Neural cell (in vitro differentiated cells): Measurements from ENCODE around the gene AMH. TPM values are rescaled to one million over a fixed set of nuclear protein-coding genes. Genes with fewer than 3 reads are reported as not detected.

ENCODE experiments used
- H2AFZ ChIP-seq: fragments of 200-600, 300-800 bp; sonication (generic), shearing (Covaris generic); 2 replicates; pipeline ENCODE4 v1.6.0; 2014; ENCODE audit warnings: low read depth, mild to moderate bottlenecking, antibody characterized with exemption, low read length, moderate library complexity
- H3F3A ChIP-seq: fragments of 200-600 bp; shearing (Covaris generic); 2 replicates; pipeline ENCODE4 v1.6.1; 2016; ENCODE audit warnings: mild to moderate bottlenecking, moderate library complexity, mixed read lengths, antibody characterized with exemption, low read length; ENCODE audit not compliant: insufficient read depth, poor library complexity, severe bottlenecking
- H3K27ac ChIP-seq: fragments of 200-600, 300-800 bp; sonication (generic), shearing (Covaris generic); 2 replicates; pipeline ENCODE4 v1.5.1; 2014; ENCODE audit warnings: mild to moderate bottlenecking, low read length, moderate library complexity
- H3K27me3 ChIP-seq: fragments of 300-800, 200-600 bp; sonication (generic), shearing (Covaris generic); 2 replicates; pipeline ENCODE4 v1.6.0; 2014; ENCODE audit warnings: mild to moderate bottlenecking, low read depth, low read length, moderate library complexity; ENCODE audit not compliant: insufficient read depth
- H3K36me3 ChIP-seq: fragments of 300-800, 200-600 bp; sonication (generic), shearing (Covaris generic); 2 replicates; pipeline ENCODE4 v1.5.1; 2014; ENCODE audit warnings: mild to moderate bottlenecking, antibody characterized with exemption, low read length, moderate library complexity; ENCODE audit not compliant: insufficient read depth
- H3K4me2 ChIP-seq: fragments of 300-800, 200-600 bp; sonication (generic), shearing (Covaris generic); 2 replicates; pipeline ENCODE4 v1.6.0; 2014; ENCODE audit warnings: mild to moderate bottlenecking, low read length
- H3K4me3 ChIP-seq: fragments of 300-800, 200-600 bp; sonication (generic), shearing (Covaris generic); 2 replicates; pipeline ENCODE4 v1.5.1; 2014; ENCODE audit warnings: mild to moderate bottlenecking, low read length, moderate library complexity
- H3K79me2 ChIP-seq: fragments of 200-600 bp; shearing (Covaris generic); replicated peaks from 2 replicates; pipeline ENCODE4 v1.6.0; 2014; ENCODE audit warnings: mild to moderate bottlenecking, low read length, moderate library complexity; ENCODE audit not compliant: insufficient read depth
- H3K9ac ChIP-seq: fragments of 300-800, 200-600 bp; sonication (generic), shearing (Covaris generic); 2 replicates; pipeline ENCODE4 v1.6.1; 2016; ENCODE audit warnings: mild to moderate bottlenecking, low read length, mixed read lengths
- H3K9me2 ChIP-seq: fragments of 200-600 bp; shearing (Covaris generic); 2 replicates; pipeline ENCODE4 v1.6.1; 2016; ENCODE audit warnings: mild to moderate bottlenecking, low read length, mixed read lengths; ENCODE audit not compliant: insufficient read depth
- H3K9me3 ChIP-seq: fragments of 200-600, 300-800 bp; sonication (generic), shearing (Covaris generic); 2 replicates; pipeline ENCODE4 v1.6.1; 2016; ENCODE audit warnings: mild to moderate bottlenecking, mixed run types, low read length, moderate library complexity, mixed read lengths
- H4K20me1 ChIP-seq: fragments of 200-600 bp; shearing (Covaris generic); 2 replicates; pipeline ENCODE4 v1.6.1; 2016; ENCODE audit warnings: mild to moderate bottlenecking, mixed run types; ENCODE audit not compliant: insufficient read depth
- CTCF ChIP-seq: fragments of 450-650 bp; IDR thresholded peaks from 2 replicates; pipeline ENCODE4 v1.5.1; 2014; ENCODE audit warnings: antibody characterized with exemption, mild to moderate bottlenecking, moderate library complexity; ENCODE audit not compliant: poor library complexity, severe bottlenecking
- EP300 ChIP-seq: fragments of 450-650 bp; conservative IDR thresholded peaks from 2 replicates; pipeline ENCODE4 v1.6.1; 2014; ENCODE audit warnings: antibody characterized with exemption, mild to moderate bottlenecking, moderate library complexity; ENCODE audit not compliant: poor library complexity, severe bottlenecking
- EZH2 ChIP-seq: fragments of 200-600, 300-800 bp; shearing (Covaris generic), sonication (generic); IDR thresholded peaks from 2 replicates; pipeline ENCODE4 v1.6.1; 2014; ENCODE audit warnings: antibody characterized with exemption, low read length, borderline replicate concordance, mild to moderate bottlenecking; ENCODE audit not compliant: insufficient read depth, poor library complexity, severe bottlenecking
- MXI1 ChIP-seq: fragments of 450-650 bp; conservative IDR thresholded peaks from 2 replicates; pipeline ENCODE4 v1.6.1; 2014; ENCODE audit warnings: antibody characterized with exemption, mild to moderate bottlenecking; ENCODE audit not compliant: poor library complexity, severe bottlenecking
- POLR2AphosphoS5 ChIP-seq: IDR thresholded peaks from 2 replicates; pipeline ENCODE4 v1.6.1; 2012
- RAD21 ChIP-seq: fragments of 450-650 bp; conservative IDR thresholded peaks from 2 replicates; pipeline ENCODE4 v1.6.1; 2014; ENCODE audit warnings: antibody characterized with exemption, mild to moderate bottlenecking, moderate library complexity
- REST ChIP-seq: IDR thresholded peaks from 2 replicates; pipeline ENCODE4 v1.6.1; 2012; ENCODE audit warnings: borderline replicate concordance
- SMC3 ChIP-seq: fragments of 450-650 bp; conservative IDR thresholded peaks from 2 replicates; pipeline ENCODE4 v1.6.1; 2014; ENCODE audit warnings: antibody characterized with exemption, mild to moderate bottlenecking, moderate library complexity; ENCODE audit not compliant: poor library complexity
- TAF1 ChIP-seq: IDR thresholded peaks from 2 replicates; pipeline ENCODE4 v1.6.1; 2012; ENCODE audit warnings: low read depth
- polyA plus RNA-seq: library from polyadenylated mRNA; depleted of rRNA; stranded (reverse); fragments of >200 nt; gene quantifications from 2 replicates; pipeline ENCODE4 v1.2.3, GENCODE V29; 2014

AMH gene
- polyA plus RNA-seq, 1 donor from 2014 or later = 57.5 TPM

- H3K9ac ChIP-seq = no peak overlapping the region
- H3K9me2 ChIP-seq = no peaks in the 10 kb centered on the region
- H3F3A ChIP-seq = no peaks in the 10 kb centered on the region
- no peaks in the 10 kb centered on the region for H3K9me3 ChIP-seq
- no peaks in the 10 kb centered on the region for H3K36me3 ChIP-seq
- no peak overlapping the region for H3K4me2 ChIP-seq
- no peaks in the 10 kb centered on the region for H3K27me3 ChIP-seq
- H3K27ac ChIP-seq = no peak overlapping the region
- no peaks in the 10 kb centered on the region for H3K79me2 ChIP-seq
- no peak for TF ChIP-seq CTCF
- no peaks in the 10 kb centered on the region for H4K20me1 ChIP-seq
- no peak overlapping the region for H3K4me3 ChIP-seq
- no peak overlapping the region for H2AFZ ChIP-seq
Measured at GRCh38 chr19:2207008-2207407, 42.1 kb upstream of the AMH start.

- H2AFZ ChIP-seq = no peak overlapping the region
- H3K9me3 ChIP-seq = no peaks in the 10 kb centered on the region
- H3K9ac ChIP-seq = no peak overlapping the region
- no peaks in the 10 kb centered on the region for H3K79me2 ChIP-seq
- H3K27me3 ChIP-seq = no peaks in the 10 kb centered on the region
- H3K4me2 ChIP-seq = no peak overlapping the region
- no peaks in the 10 kb centered on the region for H3K9me2 ChIP-seq
- TF ChIP-seq EP300 = no peak
- TF ChIP-seq REST = no peak
- no peak for TF ChIP-seq CTCF
- no peak for TF ChIP-seq TAF1
- TF ChIP-seq SMC3 = no peak
- no peak for TF ChIP-seq EZH2
- TF ChIP-seq RAD21 = no peak
- TF ChIP-seq MXI1 = no peak
- no peak for TF ChIP-seq POLR2AphosphoS5
- no peaks in the 10 kb centered on the region for H3K36me3 ChIP-seq
- H4K20me1 ChIP-seq = no peaks in the 10 kb centered on the region
- no peaks in the 10 kb centered on the region for H3F3A ChIP-seq
- no peak overlapping the region for H3K27ac ChIP-seq
- no peak overlapping the region for H3K4me3 ChIP-seq
Measured at GRCh38 chr19:2207991-2208860, 40.9 kb upstream of the AMH start.
